ENCODE data around the gene FAM89B.
"Not testable (repeated sequence)": the region's sequence is repeated elsewhere in the genome, so short reads cannot be mapped to it uniquely, and the experiment has no call there.

Gene FAM89B

GRCh38 chr11:65572356-65573051 lies at the start of gene FAM89B:
Gene FAM89B (plus strand): TSS chr11:65572538. CDS start chr11:65572670, 132 bp downstream.
- DNase-seq (ENCODE audit: low read depth in 2 of 3, low spot score in 1 of 3), result peak; percentile 77 to 89 (median 85)

- DNase-seq (ENCODE audit: low read depth in 2 of 3, low spot score in 1 of 3), result not testable (repeated sequence)
These were observed 49.4 kb upstream of the FAM89B start for GRCh38 chr11:65522718-65523630.

- not testable (repeated sequence) for DNase-seq (ENCODE audit: low read depth in 2 of 3, low spot score in 1 of 3)
These were observed 48.7 kb upstream of the FAM89B start for GRCh38 chr11:65523631-65523968.

DNA sequence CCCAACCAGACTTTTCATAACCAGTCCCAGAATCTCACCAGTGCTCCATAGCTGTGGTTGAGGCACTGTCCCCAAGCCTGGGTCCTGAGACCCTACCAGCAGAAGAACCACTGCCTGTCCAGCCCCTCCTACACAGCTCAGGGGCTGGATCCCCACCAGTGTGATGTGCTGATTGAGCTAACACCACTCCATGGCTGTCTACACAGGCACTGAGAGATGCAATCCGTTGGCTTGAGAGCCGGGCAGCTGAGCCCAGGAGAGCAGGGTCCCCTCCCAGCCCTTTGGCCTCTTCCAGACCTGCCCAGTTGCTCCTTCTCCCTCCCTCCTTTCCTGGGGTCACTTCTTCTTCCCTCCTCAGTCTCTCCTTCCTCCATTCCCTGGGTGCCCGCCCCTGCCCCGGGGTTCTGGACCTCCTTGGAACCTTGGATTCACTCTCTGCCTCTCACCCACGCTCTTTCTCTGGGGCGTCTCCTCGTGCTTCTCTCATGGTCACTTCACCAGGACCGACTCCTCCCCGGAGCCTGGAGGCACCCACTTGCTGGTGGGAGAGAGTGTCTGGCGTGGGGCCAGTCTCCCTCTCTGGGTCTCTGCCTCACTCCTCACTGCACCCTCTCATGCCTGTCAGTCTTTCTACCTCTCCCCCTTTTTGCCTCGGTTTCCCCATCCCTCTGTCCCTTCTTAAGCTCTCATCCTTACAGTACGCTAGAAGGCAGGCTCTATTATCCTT lies 48.2 kb upstream of the FAM89B start:
- DNase-seq (ENCODE audit: low read depth in 2 of 3, low spot score in 1 of 3), result no peak

DNA sequence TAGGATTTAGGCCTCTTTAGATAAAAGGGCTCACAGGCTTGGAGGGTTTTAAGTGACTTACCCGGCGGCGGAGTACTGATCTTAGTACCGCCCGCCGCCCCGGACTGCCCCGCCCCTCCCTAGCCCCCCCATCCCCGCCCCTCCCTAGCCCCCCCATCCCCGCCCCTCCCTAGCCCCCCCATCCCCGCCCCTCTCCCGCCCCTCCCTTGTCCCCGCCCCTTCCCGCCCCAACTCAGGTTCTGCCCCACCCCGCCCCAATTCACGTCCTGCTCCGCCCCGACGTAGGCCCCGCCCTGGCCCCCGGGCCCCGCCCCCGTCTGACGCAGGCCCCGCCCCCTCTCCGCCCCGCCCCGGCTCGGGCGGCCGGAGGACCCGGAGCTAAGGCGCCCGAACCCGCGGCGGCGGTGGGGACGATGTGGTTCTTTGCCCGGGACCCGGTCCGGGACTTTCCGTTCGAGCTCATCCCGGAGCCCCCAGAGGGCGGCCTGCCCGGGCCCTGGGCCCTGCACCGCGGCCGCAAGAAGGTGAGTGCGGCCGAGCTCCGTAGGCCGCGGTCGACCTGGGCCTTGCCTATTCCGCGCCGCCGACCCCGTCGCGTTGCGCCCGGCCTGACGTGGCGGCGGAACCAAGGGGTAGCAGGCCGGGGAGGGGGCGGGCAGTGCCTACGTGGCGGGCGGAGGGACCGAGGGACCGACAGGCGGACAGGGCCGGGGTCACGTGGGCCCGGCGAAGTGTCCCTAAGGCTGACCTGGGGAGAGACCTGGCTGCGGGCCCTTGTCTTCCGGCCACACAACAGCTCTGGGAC lies 47.4 kb upstream of the FAM89B start, which contains the start of gene SCYL1:
TSS of gene SCYL1 (plus strand) at position 343 of the 805 bp plus-strand sequence. CDS start at position 414, 71 bp downstream.
- peak; percentile 61 to 81 (median 70) for DNase-seq (ENCODE audit: low read depth in 2 of 3, low spot score in 1 of 3)

DNA sequence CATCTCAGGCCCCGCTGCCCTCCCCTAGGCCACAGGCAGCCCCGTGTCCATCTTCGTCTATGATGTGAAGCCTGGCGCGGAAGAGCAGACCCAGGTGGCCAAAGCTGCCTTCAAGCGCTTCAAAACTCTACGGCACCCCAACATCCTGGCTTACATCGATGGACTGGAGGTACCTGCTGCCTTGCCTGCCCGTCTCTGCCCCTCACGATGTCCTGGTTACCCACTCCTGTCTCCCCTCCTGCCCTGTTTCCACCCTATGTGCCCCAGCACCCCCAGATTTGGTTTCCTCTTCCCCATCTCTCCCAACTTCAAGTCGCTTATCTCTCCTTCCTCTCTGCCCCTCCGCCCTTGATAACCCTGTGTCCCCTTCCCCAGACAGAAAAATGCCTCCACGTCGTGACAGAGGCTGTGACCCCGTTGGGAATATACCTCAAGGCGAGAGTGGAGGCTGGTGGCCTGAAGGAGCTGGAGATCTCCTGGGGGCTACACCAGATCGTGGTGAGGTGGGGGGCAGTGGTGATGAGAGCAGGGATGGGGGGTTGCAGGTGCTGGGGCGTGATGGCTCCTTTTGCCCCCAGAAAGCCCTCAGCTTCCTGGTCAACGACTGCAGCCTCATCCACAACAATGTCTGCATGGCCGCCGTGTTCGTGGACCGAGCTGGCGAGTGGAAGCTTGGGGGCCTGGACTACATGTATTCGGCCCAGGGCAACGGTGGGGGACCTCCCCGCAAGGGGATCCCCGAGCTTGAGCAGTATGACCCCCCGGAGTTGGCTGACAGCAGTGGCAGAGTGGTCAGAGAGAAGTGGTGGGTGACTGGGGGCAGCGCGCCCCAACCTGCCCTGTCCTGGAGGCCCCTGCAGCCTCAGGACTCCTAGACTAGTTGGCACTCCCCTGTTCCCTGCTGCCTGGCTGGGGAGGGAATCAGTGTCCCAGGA lies 46.5 kb upstream of the FAM89B start:
- DNase-seq (ENCODE audit: low read depth in 2 of 3, low spot score in 1 of 3), result no peak

GRCh38 chr11:65526744-65527143 lies 45.6 kb upstream of the FAM89B start:
- DNase-seq (ENCODE audit: low read depth in 2 of 3, low spot score in 1 of 3), result no peak

DNA sequence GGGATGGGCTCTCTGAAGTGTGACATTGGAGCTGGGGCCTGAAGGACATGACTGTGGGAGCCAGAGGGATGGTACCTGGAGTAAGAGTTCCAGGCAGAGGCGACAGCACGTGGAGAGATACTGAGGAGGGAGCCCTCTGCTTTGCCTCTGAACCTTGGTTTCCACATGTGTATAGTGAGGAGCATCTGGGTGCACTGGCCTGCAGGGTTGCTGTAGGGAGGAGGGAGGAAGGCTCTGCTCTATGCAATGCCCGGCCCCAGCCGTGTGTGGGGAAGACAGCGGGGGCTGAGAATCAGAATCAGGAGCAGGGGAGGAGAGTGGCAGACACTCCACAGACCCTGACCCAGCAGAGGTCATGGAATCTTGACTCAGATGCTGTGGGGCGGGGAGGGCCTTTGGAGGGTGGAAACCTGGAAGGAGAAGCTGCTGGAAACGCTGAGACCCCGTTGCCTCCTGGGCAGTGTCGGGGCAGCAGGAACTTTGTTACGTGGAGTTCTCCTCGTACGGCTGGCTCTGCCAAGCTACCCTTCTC lies 43.5 kb upstream of the FAM89B start:
- DNase-seq (ENCODE audit: low read depth in 2 of 3, low spot score in 1 of 3), result no peak

DNA sequence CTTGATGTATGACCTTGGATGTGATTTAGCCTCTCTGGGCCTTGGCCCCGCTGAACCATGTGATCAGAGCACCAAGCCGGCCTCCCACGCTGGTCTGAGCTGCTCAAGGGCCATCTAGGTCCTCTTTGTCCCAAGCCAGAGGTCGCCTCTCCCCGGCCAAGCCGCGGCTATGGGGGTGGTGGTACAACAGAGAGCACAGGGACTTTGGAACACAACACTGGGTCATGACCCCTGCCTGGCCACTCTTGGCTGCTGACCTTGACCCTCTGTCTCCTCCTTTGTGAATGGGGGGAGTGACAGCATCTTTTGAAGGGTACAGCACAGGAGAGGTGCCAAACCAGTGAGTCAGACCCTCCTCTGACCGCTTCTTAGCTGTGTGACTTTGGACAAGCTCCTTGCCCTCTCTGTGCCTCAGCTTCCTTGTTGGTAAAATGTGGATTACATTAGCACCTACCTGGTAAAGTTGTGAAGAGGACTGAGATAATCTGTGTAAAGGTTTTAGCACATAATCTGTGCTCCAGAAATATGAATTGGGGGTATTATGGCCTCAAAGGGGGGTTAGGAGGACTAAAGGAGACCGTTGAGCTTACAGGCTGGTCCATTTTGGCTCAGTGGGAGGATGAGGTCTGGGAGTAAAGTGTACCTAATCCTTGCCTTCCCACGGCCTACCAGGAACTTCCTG lies 42.7 kb upstream of the FAM89B start:
- no peak for DNase-seq (ENCODE audit: low read depth in 2 of 3, low spot score in 1 of 3)

GRCh38 chr11:65530157-65530496 lies 42.2 kb upstream of the FAM89B start:
- no peak for DNase-seq (ENCODE audit: low read depth in 2 of 3, low spot score in 1 of 3)

DNA sequence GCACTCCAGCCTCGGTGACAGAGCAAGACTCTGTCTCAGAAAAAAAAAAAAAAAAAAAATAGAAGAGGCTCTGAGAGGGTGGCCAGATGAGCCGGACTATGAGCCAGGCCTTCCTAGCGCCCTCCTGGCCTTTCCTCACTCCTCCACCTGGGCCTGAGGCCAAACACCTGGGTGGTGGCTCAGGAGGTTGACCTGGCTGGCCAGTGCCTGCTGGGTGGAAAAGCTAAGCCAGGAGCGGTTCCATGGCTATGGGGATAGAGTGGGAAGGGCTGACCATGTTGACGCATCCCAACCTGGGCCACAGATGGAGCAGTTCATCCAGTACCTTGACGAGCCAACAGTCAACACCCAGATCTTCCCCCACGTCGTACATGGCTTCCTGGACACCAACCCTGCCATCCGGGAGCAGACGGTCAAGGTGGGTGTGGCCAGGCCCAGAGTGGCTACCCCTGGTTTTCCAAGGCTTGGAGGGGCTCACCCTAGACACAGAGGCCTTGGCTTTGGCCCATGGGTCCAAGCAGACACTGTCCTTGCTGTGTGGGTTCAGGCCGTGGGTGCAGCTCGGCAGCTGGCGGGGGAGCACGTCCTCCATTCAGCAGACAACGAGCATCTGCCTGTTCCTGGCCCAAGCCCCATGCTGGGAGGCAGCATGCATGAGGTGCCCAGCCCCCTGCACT lies 39.8 kb upstream of the FAM89B start:
- no peak for DNase-seq (ENCODE audit: low read depth in 2 of 3, low spot score in 1 of 3)

DNA sequence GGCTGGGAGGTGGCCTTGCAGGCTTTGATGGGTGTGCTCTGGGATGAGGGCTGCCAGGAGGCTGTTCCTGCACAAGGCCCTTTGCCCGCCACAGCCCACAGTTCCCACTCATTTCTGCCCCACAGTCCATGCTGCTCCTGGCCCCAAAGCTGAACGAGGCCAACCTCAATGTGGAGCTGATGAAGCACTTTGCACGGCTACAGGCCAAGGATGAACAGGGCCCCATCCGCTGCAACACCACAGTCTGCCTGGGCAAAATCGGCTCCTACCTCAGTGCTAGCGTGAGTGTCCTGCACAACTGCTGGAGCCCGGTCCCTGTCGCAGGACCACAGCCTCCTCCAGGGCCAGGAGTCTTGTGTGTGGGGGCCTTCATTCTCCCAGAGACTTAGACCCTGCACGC lies 37.2 kb upstream of the FAM89B start:
- no peak for DNase-seq (ENCODE audit: low read depth in 2 of 3, low spot score in 1 of 3)

GRCh38 chr11:65536412-65537295 lies 35.7 kb upstream of the FAM89B start:
- DNase-seq (ENCODE audit: low read depth in 2 of 3, low spot score in 1 of 3), result no peak

- DNase-seq (ENCODE audit: low read depth in 2 of 3, low spot score in 1 of 3), result no peak
These were observed 35.1 kb upstream of the FAM89B start for GRCh38 chr11:65537296-65537597.

- DNase-seq (ENCODE audit: low read depth in 2 of 3, low spot score in 1 of 3), result no peak
These were observed 34.6 kb upstream of the FAM89B start for GRCh38 chr11:65537620-65538231.

- no peak for DNase-seq (ENCODE audit: low read depth in 2 of 3, low spot score in 1 of 3)
These were observed 34.0 kb upstream of the FAM89B start for GRCh38 chr11:65538232-65538914.
